Ovary (tissue), 3 donors: ENCODE data around the gene VAV3.

Experiments
- CTCF ChIP-seq, 3 donors: fragments of 450-650 bp in 2 of 3; fragments of 200-600 bp in 1 of 3; IDR thresholded peaks; one replicate each; pipeline versions ENCODE4 v1.5.1 to v1.8.0; 2016 to 2022; ENCODE audit warnings: antibody characterized with exemption in 3 of 3, mild to moderate bottlenecking in 1 of 3
- EP300 ChIP-seq: sonication (generic); formaldehyde crosslinking; IDR thresholded peaks from one replicate; pipeline ENCODE4 v1.6.1; 2017; ENCODE audit warnings: antibody characterized with exemption
- POLR2A ChIP-seq: fragments of 450-650 bp; IDR thresholded peaks from one replicate; pipeline ENCODE4 v1.6.1; 2017; ENCODE audit warnings: antibody characterized with exemption, mild to moderate bottlenecking, moderate library complexity
- donor health status: DM: no; HTN: no; CAD: no.

- TF ChIP-seq CTCF (IDR thresholded peaks at IDR 0.05) (no peak), POLR2A (no peak), EP300 (no peak)
Observed at GRCh38 chr1:107807855-107808254, 157.1 kb downstream of the VAV3 start.
